IMR-90 (cell line): ENCODE data around the gene RNF215. TPM values are rescaled to one million over a fixed set of nuclear protein-coding genes. Genes with fewer than 3 reads are reported as not detected.
A peak's percentile ranks its signal among the peaks of the same experiment; 100 is the strongest.

Source experiments
- ATAC-seq: fragments of 200-7000 bp; cut with Tn5 transposase; 2 replicates; pipeline ENCODE4 v1.9.1; 2020; ENCODE audit warnings: low read depth, mild to moderate bottlenecking, moderate library complexity
- BruUV-seq: library from RNA; stranded (reverse); fragments of 400-500 nt; replicated peaks from 2 replicates; lab custom pipeline; 2021; lab: Mats Ljungman, UMichigan
- CTCF ChIA-PET: fragments of 300-600 bp; formaldehyde crosslinking; extraction: SDS; loops from one replicate; lab custom pipeline; 2021; ENCODE audit warnings: antibody characterized with exemption; lab: Yijun Ruan, JAX
- POLR2A ChIA-PET: fragments of 300-600 bp; sonication (Branson Sonifier 250); formaldehyde crosslinking; loops from one replicate; lab custom pipeline; 2022; ENCODE audit warnings: antibody characterized with exemption; ENCODE audit not compliant: unreplicated experiment; lab: Charles Lee
- DNase-seq: peaks from one replicate; pipeline ENCODE4 v3.0.0; 2013
- H2AFZ ChIP-seq: replicated peaks from 2 replicates; pipeline ENCODE3; 2013; ENCODE audit warnings: low read length, mild to moderate bottlenecking; ENCODE audit not compliant: poor library complexity
- H2AK5ac ChIP-seq: 2 replicates; pipeline ENCODE4 v1.6.1; 2013; ENCODE audit warnings: low read depth, low read length, inconsistent platforms
- H2AK9ac ChIP-seq: replicated peaks from 2 replicates; pipeline ENCODE3; 2013; ENCODE audit warnings: mild to moderate bottlenecking, low read depth, low read length, moderate library complexity; ENCODE audit not compliant: poor library complexity
- H2BK120ac ChIP-seq: 2 replicates; pipeline ENCODE4 v1.6.1; 2013; ENCODE audit warnings: low read depth, low read length, inconsistent platforms
- H2BK15ac ChIP-seq: 3 replicates; pipeline ENCODE4 v1.6.1; 2013; ENCODE audit warnings: low read depth, low read length, inconsistent platforms
- H2BK20ac ChIP-seq: 2 replicates; pipeline ENCODE4 v1.6.1; 2013; ENCODE audit warnings: low read depth, mild to moderate bottlenecking, inconsistent platforms, low read length, moderate library complexity
- H2BK5ac ChIP-seq: 2 replicates; pipeline ENCODE4 v1.6.1; 2013; ENCODE audit warnings: mild to moderate bottlenecking, low read depth, low read length, inconsistent platforms; ENCODE audit not compliant: poor library complexity, severe bottlenecking
- H3K14ac ChIP-seq: replicated peaks from 2 replicates; pipeline ENCODE4 v1.6.1; 2013; ENCODE audit warnings: low read depth, low read length, inconsistent platforms
- H3K18ac ChIP-seq: 2 replicates; pipeline ENCODE4 v1.6.1; 2013; ENCODE audit warnings: low read depth, low read length, control low read depth
- H3K23ac ChIP-seq: 2 replicates; pipeline ENCODE4 v1.6.1; 2013; ENCODE audit warnings: low read depth, low read length, inconsistent platforms
- H3K27ac ChIP-seq: 2 replicates; pipeline ENCODE4 v1.5.1; 2013; ENCODE audit warnings: mild to moderate bottlenecking, control low read depth, low read length; ENCODE audit not compliant: insufficient read depth
- H3K27me3 ChIP-seq: 2 replicates; pipeline ENCODE4 v1.6.1; 2013; ENCODE audit warnings: low read length; ENCODE audit not compliant: control insufficient read depth, insufficient read depth
- H3K36me3 ChIP-seq: 2 replicates; pipeline ENCODE4 v1.6.1; 2013; ENCODE audit warnings: low read length, mixed read lengths; ENCODE audit not compliant: control insufficient read depth, insufficient read depth
- H3K4ac ChIP-seq: 2 replicates; pipeline ENCODE4 v1.6.1; 2013; ENCODE audit warnings: low read depth, low read length, inconsistent platforms
- H3K4me1 ChIP-seq: 2 replicates; pipeline ENCODE4 v1.6.1; 2013; ENCODE audit warnings: low read length, mixed read lengths; ENCODE audit not compliant: control insufficient read depth, insufficient read depth
- H3K4me2 ChIP-seq: 2 replicates; pipeline ENCODE4 v1.6.1; 2013; ENCODE audit warnings: low read depth, mild to moderate bottlenecking, control low read depth, low read length, moderate library complexity
- H3K4me3 ChIP-seq: 2 replicates; pipeline ENCODE4 v1.5.1; 2013; ENCODE audit warnings: low read depth, mild to moderate bottlenecking, control low read depth, low read length, moderate library complexity; ENCODE audit not compliant: insufficient read depth
- H3K56ac ChIP-seq: 2 replicates; pipeline ENCODE4 v1.6.1; 2013; ENCODE audit warnings: low read length, inconsistent platforms; ENCODE audit not compliant: insufficient read depth; ENCODE audit errors: extremely low read depth
- H3K79me1 ChIP-seq, 2 experiments: 2 replicates each; pipeline ENCODE4 v1.6.1; 2013; ENCODE audit warnings: low read length in 2 of 2, inconsistent platforms in 1 of 2, low read depth in 1 of 2
- H3K9ac ChIP-seq: 2 replicates; pipeline ENCODE4 v1.6.1; 2013; ENCODE audit warnings: low read depth, low read length, control low read depth
- H3K9me1 ChIP-seq: 2 replicates; pipeline ENCODE4 v1.6.1; 2013; ENCODE audit warnings: low read length, inconsistent platforms; ENCODE audit not compliant: insufficient read depth
- H3K9me3 ChIP-seq: 2 replicates; pipeline ENCODE4 v1.6.1; 2013; ENCODE audit warnings: low read length; ENCODE audit not compliant: control insufficient read depth, insufficient read depth
- H4K20me1 ChIP-seq: 2 replicates; pipeline ENCODE4 v1.6.1; 2013; ENCODE audit warnings: low read length, inconsistent platforms; ENCODE audit not compliant: insufficient read depth
- H4K5ac ChIP-seq: 2 replicates; pipeline ENCODE4 v1.6.1; 2013; ENCODE audit warnings: mild to moderate bottlenecking, low read depth, low read length, control low read depth
- H4K8ac ChIP-seq, 2 experiments: 2 replicates each; pipeline ENCODE4 v1.6.1; 2013; ENCODE audit warnings: low read depth in 2 of 2, low read length in 2 of 2, control low read depth in 1 of 2, inconsistent platforms in 1 of 2
- H4K91ac ChIP-seq: 2 replicates; pipeline ENCODE4 v1.6.1; 2013; ENCODE audit warnings: low read depth, low read length, inconsistent platforms; ENCODE audit not compliant: insufficient read depth
- BHLHE40 ChIP-seq: fragments of 150-350 bp; IDR thresholded peaks from 2 replicates; pipeline ENCODE4 v1.6.1; 2016; ENCODE audit warnings: mild to moderate bottlenecking, low read depth, low read length
- CHD1 ChIP-seq: IDR thresholded peaks from 2 replicates; pipeline ENCODE4 v1.6.1; 2012; ENCODE audit warnings: low read depth, low read length, improper control_type of control experiment
- CTCF ChIP-seq: conservative IDR thresholded peaks from 2 replicates; pipeline ENCODE4 v1.5.1; 2012; ENCODE audit warnings: mild to moderate bottlenecking, low read depth, low read length, improper control_type of control experiment
- FOS ChIP-seq: fragments of 150-350 bp; IDR thresholded peaks from 2 replicates; pipeline ENCODE4 v1.6.1; 2016; ENCODE audit warnings: low read depth, low read length
- MAFK ChIP-seq: IDR thresholded peaks from 2 replicates; pipeline ENCODE4 v1.6.1; 2012; ENCODE audit warnings: low read depth, low read length, improper control_type of control experiment
- MAZ ChIP-seq: IDR thresholded peaks from 2 replicates; pipeline ENCODE4 v1.6.1; 2012; ENCODE audit warnings: low read depth, mild to moderate bottlenecking, low read length, improper control_type of control experiment, moderate library complexity, borderline replicate concordance
- MXI1 ChIP-seq: IDR thresholded peaks from 2 replicates; pipeline ENCODE4 v1.6.1; 2012; ENCODE audit warnings: low read depth, mild to moderate bottlenecking, low read length, moderate library complexity, borderline replicate concordance
- NFE2L2 ChIP-seq: fragments of 150-350 bp; IDR thresholded peaks from 2 replicates; pipeline ENCODE4 v1.6.1; 2016; ENCODE audit warnings: low read depth, mild to moderate bottlenecking, low read length
- RAD21 ChIP-seq: IDR thresholded peaks from 2 replicates; pipeline ENCODE4 v1.6.1; 2012; ENCODE audit warnings: low read length, improper control_type of control experiment
- RCOR1 ChIP-seq: IDR thresholded peaks from 2 replicates; pipeline ENCODE4 v1.6.1; 2012; ENCODE audit warnings: mild to moderate bottlenecking, low read length, improper control_type of control experiment; ENCODE audit not compliant: insufficient replicate concordance
- RFX5 ChIP-seq: IDR thresholded peaks from 2 replicates; pipeline ENCODE4 v1.8.0; 2012; ENCODE audit warnings: low read depth, mild to moderate bottlenecking, low read length, moderate library complexity
- SMC3 ChIP-seq: fragments of 150-350 bp; IDR thresholded peaks from 2 replicates; pipeline ENCODE4 v1.6.1; 2016; ENCODE audit warnings: low read depth, mild to moderate bottlenecking, antibody characterized with exemption, low read length, moderate library complexity
- USF2 ChIP-seq: fragments of 150-350 bp; IDR thresholded peaks from 2 replicates; pipeline ENCODE4 v1.6.1; 2017; ENCODE audit warnings: mild to moderate bottlenecking, antibody characterized with exemption, low read length, low read depth
- WGBS, 2 experiments: methylation state at CpG; one replicate each; pipeline versions ENCODE4 v1.1.5 to v1.1.7; 2013; ENCODE audit warnings: missing lambda C conversion rate in 2 of 2; ENCODE audit not compliant: insufficient read length in 1 of 2; ENCODE audit errors: extremely low coverage in 2 of 2; 5-methylcytosine and 5-hydroxymethylcytosine counted together
- dilution Hi-C: fragments of 300-500 bp; cut with HindIII; formaldehyde crosslinking; loops from one replicate; pipeline ENCODE4 v1.14.3; 2018; ENCODE audit warnings: low sequenced_read_pairs; ENCODE audit not compliant: unreplicated experiment
- in situ Hi-C: fragments of 300-500 bp; cut with MboI; formaldehyde crosslinking; loops from 3 replicates; pipeline ENCODE4 v1.14.3; 2019; ENCODE audit warnings: low sequenced_read_pairs, inconsistent platforms, mixed read lengths
- intact Hi-C: fragments of 100-400 bp; cut with micrococcal nuclease; formaldehyde crosslinking; loops from 2 replicates; pipeline ENCODE4 v1.10.0; 2022
- polyA plus RNA-seq, 3 experiments: library from polyadenylated mRNA; depleted of rRNA; stranded (reverse); fragments of >200 nt; gene quantifications; 2 replicates each; pipeline ENCODE4 v1.2.3, GENCODE V29; 2012; ENCODE audit warnings: low replicate concordance in 1 of 3
- total RNA-seq: library from RNA; depleted of rRNA; stranded (reverse); fragments of >200 nt; gene quantifications from 2 replicates; pipeline ENCODE4 v1.2.3, GENCODE V29; 2012

The RNF215 gene
- total and polyA plus RNA-seq, 2 of the 4 experiments (the other 2 are of a cell fraction) = 15.8 to 21.9 TPM

GRCh38 chr22:30392661-30393321, 5.6 kb upstream of the RNF215 start:
- Histone ChIP-seq H3K36me3 (no peaks in the 10 kb centered on the region), H4K5ac (peak overlapping the region; percentile 4; the same call in 1 of the 2 replicates), H2BK15ac (no peak overlapping the region), H4K8ac (peak overlapping the region in 1 of 2 experiments; percentile 16; a peak in 1 of 4 replicates), H2BK5ac (no peak overlapping the region), H3K27ac (no peak overlapping the region), H3K9me1 (peaks cover 8% of the 10 kb centered on the region), H2AK9ac (peak overlapping the region; percentile 1), H3K4me3 (no peak overlapping the region), H2BK20ac (no peak overlapping the region), H4K91ac (no peak overlapping the region), H3K4ac (no peak overlapping the region; the same call in 1 of the 2 replicates), H3K9ac (no peak overlapping the region), H3K27me3 (no peaks in the 10 kb centered on the region), H3K56ac (no peak overlapping the region), H2AFZ (peak overlapping the region; percentile 66), H3K4me1 (peaks cover 8% of the 10 kb centered on the region), H2BK120ac (no peak overlapping the region), H3K14ac (no peak overlapping the region), H3K79me1 (peaks cover 4 to 12% of the 10 kb centered on the region in 2 experiments), H3K9me3 (no peaks in the 10 kb centered on the region), H2AK5ac (no peak overlapping the region), H4K20me1 (peaks cover 4% of the 10 kb centered on the region), H3K23ac (no peak overlapping the region), H3K4me2 (no peak overlapping the region), H3K18ac (no peak overlapping the region; the same call in 1 of the 2 replicates)
- ATAC-seq (no peak), DNase-seq (no peak)
- TF ChIP-seq RCOR1 = no peak
- no peak for TF ChIP-seq USF2
- no peak for TF ChIP-seq BHLHE40
- TF ChIP-seq MXI1 = no peak
- TF ChIP-seq SMC3 = no peak
- TF ChIP-seq MAFK = no peak
- TF ChIP-seq RFX5 = no peak
- TF ChIP-seq NFE2L2 = no peak
- no peak for TF ChIP-seq MAZ
- TF ChIP-seq CHD1 = no peak
- TF ChIP-seq CTCF = no peak
- no peak for TF ChIP-seq RAD21
- no peak for TF ChIP-seq FOS
- dilution Hi-C loops (no loop called here), intact Hi-C loops (no loop called here), in situ Hi-C loops (loop anchor here (10.0 kb wide), 2 partner anchors 92 to 288 kb away; no protein-coding TSS in a partner anchor)
- CTCF ChIA-PET = no interaction called here
- BruUV-seq = no TSS peak
- POLR2A ChIA-PET = no interaction called here
- WGBS, 2 experiments = no CpG with 5 or more reads among the region's 9 CpGs
